Ishikawa (cell line): ENCODE results near the gene SERPINI1.

Experiments
- CREB1 ChIP-seq: IDR thresholded peaks from 2 replicates; pipeline ENCODE4 v1.6.1; 2012; ENCODE audit warnings: low read depth
- EGR1 ChIP-seq: IDR thresholded peaks from 2 replicates; pipeline ENCODE4 v1.6.1; 2012
- EP300 ChIP-seq: IDR thresholded peaks from 2 replicates; pipeline ENCODE4 v1.6.1; 2012; ENCODE audit warnings: borderline replicate concordance
- MAX ChIP-seq: IDR thresholded peaks from 2 replicates; pipeline ENCODE4 v1.6.1; 2012
- NFIC ChIP-seq: IDR thresholded peaks from 2 replicates; pipeline ENCODE4 v1.6.1; 2012
- RAD21 ChIP-seq: IDR thresholded peaks from 2 replicates; pipeline ENCODE4 v1.6.1; 2012; ENCODE audit warnings: low read depth
- REST ChIP-seq: IDR thresholded peaks from 2 replicates; pipeline ENCODE4 v1.6.1; 2012; ENCODE audit warnings: low read depth, mild to moderate bottlenecking
- TAF1 ChIP-seq: IDR thresholded peaks from 2 replicates; pipeline ENCODE4 v1.6.1; 2012; ENCODE audit warnings: low read depth, mild to moderate bottlenecking
- TCF12 ChIP-seq: IDR thresholded peaks from 2 replicates; pipeline ENCODE4 v1.6.1; 2012; ENCODE audit warnings: low read depth
- TEAD4 ChIP-seq: IDR thresholded peaks from 2 replicates; pipeline ENCODE4 v1.6.1; 2012
- USF1 ChIP-seq: IDR thresholded peaks from 2 replicates; pipeline ENCODE4 v1.6.1; 2012
- ZBTB7A ChIP-seq: IDR thresholded peaks from 2 replicates; pipeline ENCODE4 v1.6.1; 2012; ENCODE audit warnings: low read depth

- TF ChIP-seq TCF12 = no peak
- TF ChIP-seq NFIC = no peak
- TF ChIP-seq EGR1 = no peak
- no peak for TF ChIP-seq MAX
- TF ChIP-seq USF1 = no peak
- no peak for TF ChIP-seq CREB1
- no peak for TF ChIP-seq TAF1
- TF ChIP-seq EP300 = no peak
- TF ChIP-seq REST = no peak
- TF ChIP-seq TEAD4 = no peak
- no peak for TF ChIP-seq RAD21
- no peak for TF ChIP-seq ZBTB7A
Measured at GRCh38 chr3:167728632-167729323, 6.7 kb upstream of the SERPINI1 start.
